Cardiac muscle cell (in vitro differentiated cells and primary cell): ENCODE measurements around the gene EVI5L. TPM values are rescaled to one million over a fixed set of nuclear protein-coding genes. Genes with fewer than 3 reads are reported as not detected.
"Not testable (repeated sequence)": the region's sequence is repeated elsewhere in the genome, so short reads cannot be mapped to it uniquely, and the experiment has no call there.

ENCODE experiments used
- DNase-seq, 2 donors: peaks; one replicate each; pipeline versions ENCODE4 v3.0.0 to v3.0.0-alpha.2; 2010 to 2017; ENCODE audit warnings: low read depth in 1 of 2, low spot score in 1 of 2
- H3K27ac ChIP-seq: fragments of 200-600 bp; sonication (generic); 2 replicates; pipeline ENCODE4 v1.5.1; 2016
- H3K27me3 ChIP-seq: fragments of 200-600 bp; sonication (generic); 2 replicates; pipeline ENCODE4 v1.6.0; 2016; ENCODE audit warnings: control low read depth
- H3K36me3 ChIP-seq: fragments of 200-600 bp; sonication (generic); 2 replicates; pipeline ENCODE4 v1.5.1; 2016; ENCODE audit warnings: control low read depth
- H3K4me1 ChIP-seq: fragments of 200-600 bp; sonication (generic); 2 replicates; pipeline ENCODE4 v1.8.1; 2017; ENCODE audit warnings: low read depth, mild to moderate bottlenecking, mixed run types
- H3K4me3 ChIP-seq: fragments of 200-600 bp; sonication (generic); 2 replicates; pipeline ENCODE4 v1.5.1; 2016; ENCODE audit warnings: mild to moderate bottlenecking
- H3K9me3 ChIP-seq: fragments of 200-600 bp; sonication (generic); 2 replicates; pipeline ENCODE4 v1.5.1; 2017; ENCODE audit warnings: low read depth, mild to moderate bottlenecking, control low read depth
- polyA plus RNA-seq: library from polyadenylated mRNA; unstranded; fragments of >200 nt; fragmentation: Nextera tagmentation; extraction: Ambion mirVana; gene quantifications from 2 replicates; pipeline ENCODE4 v1.2.1, GENCODE V29; 2016
- total RNA-seq: library from RNA; depleted of rRNA; stranded (reverse); fragments of >200 nt; gene quantifications from 2 replicates; pipeline ENCODE4 v1.2.3, GENCODE V29; 2016
- TF ChIP-seq, protein P1 (sequence below): IDR thresholded peaks from 2 replicates; pipeline ENCODE4 v1.5.1; 2012; ENCODE audit warnings: low read depth, mild to moderate bottlenecking, low read length

The EVI5L gene
- total and polyA plus RNA-seq, 2 experiments from 2014 or later = 29.1 to 41.9 TPM

GRCh38 chr19:7887408-7888144, 57.6 kb downstream of the EVI5L start:
- Histone ChIP-seq H3K4me3 (no peak overlapping the region), H3K27me3 (peaks cover 8% of the 10 kb centered on the region), H3K27ac (no peak overlapping the region), H3K36me3 (no peaks in the 10 kb centered on the region), H3K9me3 (no peaks in the 10 kb centered on the region), H3K4me1 (no peaks in the 10 kb centered on the region)
- no peak for DNase-seq
- TF ChIP-seq, protein P1, sequence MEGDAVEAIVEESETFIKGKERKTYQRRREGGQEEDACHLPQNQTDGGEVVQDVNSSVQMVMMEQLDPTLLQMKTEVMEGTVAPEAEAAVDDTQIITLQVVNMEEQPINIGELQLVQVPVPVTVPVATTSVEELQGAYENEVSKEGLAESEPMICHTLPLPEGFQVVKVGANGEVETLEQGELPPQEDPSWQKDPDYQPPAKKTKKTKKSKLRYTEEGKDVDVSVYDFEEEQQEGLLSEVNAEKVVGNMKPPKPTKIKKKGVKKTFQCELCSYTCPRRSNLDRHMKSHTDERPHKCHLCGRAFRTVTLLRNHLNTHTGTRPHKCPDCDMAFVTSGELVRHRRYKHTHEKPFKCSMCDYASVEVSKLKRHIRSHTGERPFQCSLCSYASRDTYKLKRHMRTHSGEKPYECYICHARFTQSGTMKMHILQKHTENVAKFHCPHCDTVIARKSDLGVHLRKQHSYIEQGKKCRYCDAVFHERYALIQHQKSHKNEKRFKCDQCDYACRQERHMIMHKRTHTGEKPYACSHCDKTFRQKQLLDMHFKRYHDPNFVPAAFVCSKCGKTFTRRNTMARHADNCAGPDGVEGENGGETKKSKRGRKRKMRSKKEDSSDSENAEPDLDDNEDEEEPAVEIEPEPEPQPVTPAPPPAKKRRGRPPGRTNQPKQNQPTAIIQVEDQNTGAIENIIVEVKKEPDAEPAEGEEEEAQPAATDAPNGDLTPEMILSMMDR = no peak

GRCh38 chr19:7888145-7888825, 58.3 kb downstream of the EVI5L start, which contains the start of gene LRRC8E:
TSS of gene LRRC8E (plus strand) at chr19:7888510. CDS start at chr19:7895604, 7,094 bp downstream.
- Histone ChIP-seq H3K4me1 (no peaks in the 10 kb centered on the region), H3K9me3 (no peaks in the 10 kb centered on the region), H3K27ac (no peak within 1 kb of the TSS), H3K4me3 (peak within 1 kb of the TSS; percentile 26), H3K27me3 (peaks cover 8% of the 10 kb centered on the region), H3K36me3 (no peaks in the 10 kb centered on the region)
- DNase-seq = peak; percentile 76
- TF ChIP-seq, protein P1 = no peak

DNA sequence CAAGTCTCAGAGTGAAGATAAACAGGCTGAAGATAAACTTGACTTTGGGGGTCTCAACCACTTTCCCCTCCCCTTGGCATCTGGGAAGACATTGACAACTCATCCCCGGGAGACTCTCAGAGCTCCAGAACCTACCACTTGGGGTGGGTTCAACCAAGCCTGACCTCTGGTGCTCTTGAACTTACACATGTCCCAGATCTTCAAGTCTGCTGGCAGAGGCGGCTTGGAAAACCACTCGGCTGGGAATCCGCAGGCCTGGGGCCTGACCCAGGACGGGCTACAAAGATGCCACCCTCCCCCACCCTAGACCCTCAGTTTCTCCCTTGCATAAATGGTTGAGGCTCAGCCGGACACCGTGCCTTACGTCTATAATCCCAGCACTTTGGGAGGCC, 58.8 kb downstream of the EVI5L start:
- H3K4me3 ChIP-seq = peak overlapping the region; percentile 26
- no peak for DNase-seq
- TF ChIP-seq, protein P1 = no peak
- H3K9me3 ChIP-seq = no peaks in the 10 kb centered on the region
- peaks cover 8% of the 10 kb centered on the region for H3K27me3 ChIP-seq
- no peaks in the 10 kb centered on the region for H3K4me1 ChIP-seq
- no peaks in the 10 kb centered on the region for H3K36me3 ChIP-seq
- no peak overlapping the region for H3K27ac ChIP-seq

- H3K9me3 ChIP-seq, H3K27ac ChIP-seq, H3K36me3 ChIP-seq, H3K4me1 ChIP-seq, H3K4me3 ChIP-seq, H3K27me3 ChIP-seq, DNase-seq: not testable (repeated sequence)
Measured at GRCh38 chr19:7893362-7894101, 63.5 kb downstream of the EVI5L start.

DNA sequence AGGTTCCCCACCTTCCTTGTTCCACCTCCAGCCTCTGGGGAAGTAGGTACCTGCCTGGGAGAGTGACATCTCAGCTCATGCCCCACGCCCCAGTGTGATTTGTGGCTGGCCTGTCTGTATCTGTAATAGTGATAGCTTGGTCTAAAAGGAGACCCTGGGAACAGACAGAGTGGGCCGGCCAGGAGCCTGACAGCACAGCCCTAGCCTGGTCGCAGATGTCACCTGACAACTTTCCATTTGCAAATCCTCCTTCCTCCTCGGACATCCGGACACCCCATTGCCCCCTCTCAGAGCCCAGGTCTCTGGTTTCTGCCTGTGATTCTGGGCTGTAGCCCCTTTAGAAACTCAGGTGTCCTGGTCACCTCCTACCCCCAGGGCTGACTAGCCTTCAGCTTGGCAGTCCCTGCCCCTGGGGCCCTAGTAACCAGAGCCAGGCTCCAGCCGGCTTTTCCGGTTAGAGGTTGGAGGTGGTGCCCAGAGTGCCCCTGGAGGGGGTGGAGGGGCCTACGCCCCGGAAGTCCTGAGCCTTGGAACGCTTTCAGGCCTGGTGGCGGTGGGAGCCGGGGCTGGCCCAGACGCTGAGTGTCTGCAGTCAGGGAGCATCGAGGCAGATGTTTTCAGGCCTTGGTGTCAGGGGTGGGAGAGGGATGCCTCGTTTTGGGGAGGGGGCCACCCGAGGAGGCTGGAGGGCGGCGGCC, 64.7 kb downstream of the EVI5L start:
- no peak for DNase-seq
- no peaks in the 10 kb centered on the region for H3K36me3 ChIP-seq
- H3K27ac ChIP-seq = peak overlapping the region; percentile 12
- no peaks in the 10 kb centered on the region for H3K4me1 ChIP-seq
- no peaks in the 10 kb centered on the region for H3K27me3 ChIP-seq
- TF ChIP-seq, protein P1 = no peak
- H3K4me3 ChIP-seq = no peak overlapping the region
- no peaks in the 10 kb centered on the region for H3K9me3 ChIP-seq
